ENCODE results near the gene RUNX2.
A peak's percentile ranks its signal among the peaks of the same experiment; 100 is the strongest.

Gene RUNX2

GRCh38 chr6:45518013-45518720 is 190.0 kb downstream of the RUNX2 start:
- no peak for DNase-seq (ENCODE audit: low spot score)

- DNase-seq (ENCODE audit: low spot score), result no peak
Observed at GRCh38 chr6:45521226-45521625, 193.1 kb downstream of the RUNX2 start.

DNA sequence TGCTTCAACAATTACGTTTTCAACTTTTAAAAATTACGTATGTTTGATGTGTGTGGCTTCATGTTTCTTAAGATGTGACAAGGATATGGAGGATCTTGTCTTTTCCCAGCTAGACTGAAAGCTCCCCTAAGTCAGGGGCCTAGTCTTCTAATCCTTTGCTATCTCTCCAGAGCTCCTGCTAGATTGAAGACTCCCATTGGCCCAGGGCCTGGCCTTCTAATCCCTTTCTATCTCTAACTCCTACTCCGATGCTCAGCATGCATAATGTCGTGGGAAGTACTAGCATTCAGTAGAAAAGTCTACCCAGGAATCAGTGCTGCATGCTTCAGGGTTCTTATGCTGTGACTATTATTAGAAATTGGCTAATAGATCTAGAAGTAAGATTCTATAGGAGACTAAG is 194.4 kb downstream of the RUNX2 start:
- DNase-seq (ENCODE audit: low spot score), result no peak

DNA sequence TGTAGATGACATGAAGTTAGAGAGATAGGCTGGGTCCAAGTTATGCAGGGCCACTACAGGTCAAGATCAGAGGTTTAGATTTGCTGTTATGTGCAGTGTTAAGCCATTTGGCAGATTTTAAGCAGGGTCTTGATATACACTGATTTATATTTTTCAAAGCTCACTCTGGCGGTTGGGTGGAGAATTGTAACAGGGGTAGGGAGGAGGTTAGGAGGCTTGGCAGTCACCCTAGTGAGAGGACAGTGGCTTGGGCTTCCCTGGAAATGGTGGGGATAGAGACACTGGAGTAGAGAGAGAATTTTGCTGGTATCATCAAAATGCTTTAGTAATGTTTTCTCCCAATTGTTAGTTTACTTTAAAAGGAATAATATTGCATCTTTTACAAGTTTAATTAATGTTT is 199.1 kb downstream of the RUNX2 start:
- no peak for DNase-seq (ENCODE audit: low spot score)

- DNase-seq (ENCODE audit: low spot score), result no peak
Observed at GRCh38 chr6:45531999-45532595, 204.0 kb downstream of the RUNX2 start.

DNA sequence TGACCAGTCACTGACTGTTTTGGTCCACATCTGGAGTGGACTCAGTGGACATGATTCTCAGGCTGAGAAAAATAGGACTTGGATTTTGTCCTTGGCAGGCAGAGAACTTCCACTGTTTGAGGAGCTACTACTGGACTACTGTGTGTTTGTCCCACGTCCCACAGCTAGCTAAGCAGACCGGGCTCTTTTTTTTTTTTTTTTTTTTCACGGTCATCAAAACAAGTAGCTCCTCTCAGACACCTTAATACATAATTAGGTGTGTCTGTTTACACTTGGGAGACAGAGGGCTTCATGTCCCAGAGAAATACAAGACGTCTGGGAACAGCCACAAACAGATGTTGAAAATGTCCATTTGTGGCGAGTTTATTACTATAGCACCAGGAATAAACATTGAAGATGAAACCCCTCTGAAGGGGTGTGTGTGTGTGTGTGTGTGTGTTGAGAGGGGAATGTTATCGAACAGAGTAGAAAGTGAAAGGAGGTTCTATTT is 204.6 kb downstream of the RUNX2 start:
- DNase-seq (ENCODE audit: low spot score), result no peak

GRCh38 chr6:45533386-45533785 is 205.3 kb downstream of the RUNX2 start:
- no peak for DNase-seq (ENCODE audit: low spot score)

GRCh38 chr6:45535933-45536332 is 207.8 kb downstream of the RUNX2 start:
- DNase-seq (ENCODE audit: low spot score), result no peak

DNA sequence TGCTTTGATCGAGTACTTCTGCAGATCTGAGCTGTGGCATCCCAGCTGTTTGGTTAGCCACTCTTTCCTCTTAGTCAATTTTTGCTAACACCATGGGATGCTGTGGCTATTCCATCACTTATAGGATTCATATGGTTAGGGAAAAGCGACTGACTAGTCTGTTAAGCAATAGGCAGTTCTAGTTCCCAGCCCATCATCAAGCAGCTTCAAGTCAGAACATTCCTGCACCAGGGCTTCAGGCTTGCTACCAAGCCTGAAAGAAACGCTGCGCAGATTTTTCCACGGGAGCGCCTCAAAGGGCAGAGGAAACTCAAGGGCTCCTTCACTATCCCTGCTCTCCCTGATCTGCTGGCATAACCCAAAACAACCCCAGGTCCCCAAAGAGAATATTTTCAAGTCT is 209.4 kb downstream of the RUNX2 start:
- no peak for DNase-seq (ENCODE audit: low spot score)

GRCh38 chr6:45538641-45539547 is 210.8 kb downstream of the RUNX2 start:
- DNase-seq (ENCODE audit: low spot score), result no peak

DNA sequence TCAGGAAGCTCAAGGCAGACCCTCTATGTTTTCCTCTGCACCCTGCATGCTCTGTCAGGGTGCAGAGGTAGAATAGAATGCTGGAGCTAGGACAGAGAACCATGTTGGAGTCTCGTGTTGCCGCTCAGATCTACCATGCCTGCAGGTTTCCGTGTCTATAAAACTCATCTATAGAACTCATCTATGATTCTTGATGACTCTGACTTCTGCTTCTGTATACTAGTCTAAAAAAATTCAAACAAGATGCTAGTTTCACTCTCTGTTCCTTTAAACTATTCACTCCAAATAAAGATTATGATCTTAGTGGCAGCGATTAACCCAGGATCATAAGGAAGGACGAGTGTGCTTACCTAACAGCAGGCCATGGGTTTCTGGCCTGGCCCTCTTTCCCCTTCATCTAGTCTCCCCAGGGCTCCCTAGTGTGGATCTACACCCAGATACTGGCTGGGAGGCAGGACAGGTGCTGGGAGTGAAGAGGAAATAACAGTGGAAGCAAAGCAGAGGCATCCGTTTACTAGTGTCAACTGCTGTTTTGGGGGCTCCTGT is 212.3 kb downstream of the RUNX2 start:
- no peak for DNase-seq (ENCODE audit: low spot score)

GRCh38 chr6:45541934-45542333 is 213.8 kb downstream of the RUNX2 start:
- DNase-seq (ENCODE audit: low spot score), result no peak

DNA sequence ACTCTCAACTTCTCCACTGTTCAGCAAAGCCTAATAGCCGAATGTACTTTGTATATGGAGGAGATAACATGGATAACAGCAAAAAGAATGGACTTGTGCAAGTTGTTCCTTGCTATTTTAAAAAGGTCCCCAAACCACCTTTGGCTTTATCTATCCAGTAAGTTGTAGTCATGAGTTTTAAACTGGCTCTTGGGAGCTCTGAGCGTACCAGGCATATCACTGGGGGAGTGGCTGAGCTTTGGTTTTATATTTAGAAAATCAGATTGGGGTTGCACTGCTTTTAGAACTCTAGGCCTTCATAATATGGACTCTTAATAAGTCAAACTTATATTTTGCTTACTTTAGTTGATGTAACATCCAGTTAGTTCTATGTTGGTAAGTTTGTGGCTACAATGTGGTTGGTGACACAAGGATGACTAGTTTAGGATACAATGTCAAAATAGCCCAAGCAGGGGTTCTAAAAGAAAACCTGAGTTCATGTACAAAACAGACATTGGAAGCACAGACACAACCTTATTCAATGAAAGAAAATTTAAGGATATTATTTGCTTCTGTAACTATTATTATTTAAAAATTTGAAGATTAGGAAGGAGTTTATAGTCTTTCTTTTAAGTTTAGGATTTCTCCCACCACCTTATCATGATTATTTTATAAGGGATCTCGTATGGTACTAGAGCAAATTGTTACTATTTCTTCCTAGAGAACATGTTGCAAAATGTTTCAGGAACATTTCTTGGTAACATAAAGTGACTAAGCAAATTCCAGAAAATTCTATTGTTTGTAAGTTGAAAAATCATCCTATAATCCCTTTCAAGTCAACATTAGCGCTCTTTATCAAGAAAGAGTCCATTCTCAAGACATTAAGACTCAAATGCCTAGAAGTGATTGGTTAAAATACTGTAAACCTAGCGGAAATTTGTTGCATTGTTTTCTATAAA is 215.4 kb downstream of the RUNX2 start:
- peak; percentile 11 for DNase-seq (ENCODE audit: low spot score)

- no peak for DNase-seq (ENCODE audit: low spot score)
Observed at GRCh38 chr6:45545416-45545815, 217.3 kb downstream of the RUNX2 start.

GRCh38 chr6:45548657-45549515 is 220.8 kb downstream of the RUNX2 start:
- DNase-seq (ENCODE audit: low spot score), result no peak

- DNase-seq (ENCODE audit: low spot score), result no peak
Observed at GRCh38 chr6:45552536-45552935, 224.4 kb downstream of the RUNX2 start.

DNA sequence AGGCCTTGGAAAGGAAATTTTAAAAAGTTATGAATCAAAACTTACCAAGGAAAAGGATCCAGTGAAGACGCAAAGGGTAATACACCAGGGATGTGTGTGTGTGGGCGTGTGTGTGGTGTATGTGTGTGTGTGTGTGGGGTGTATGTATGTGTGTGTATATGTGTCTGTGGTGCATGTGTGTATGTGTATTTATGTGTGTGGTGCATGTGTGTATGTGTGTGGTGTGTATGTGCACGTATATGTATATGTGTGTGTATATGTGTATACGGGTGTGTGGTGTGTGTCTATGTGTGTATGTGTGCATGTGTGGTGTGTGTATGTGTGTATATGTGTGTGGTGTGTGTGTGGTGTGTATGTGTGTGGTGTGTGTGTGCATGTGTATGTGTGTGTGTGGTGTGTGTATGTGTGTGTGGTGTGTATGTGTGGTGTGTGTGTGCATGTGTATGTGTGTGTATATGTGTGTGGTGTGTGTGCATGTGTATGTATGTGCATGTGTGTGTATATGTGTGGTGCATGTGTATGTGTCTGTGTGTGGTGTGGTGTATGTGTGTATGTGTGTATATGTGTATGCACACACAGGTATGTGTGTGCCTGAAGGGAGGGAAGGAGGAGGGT is 225.7 kb downstream of the RUNX2 start:
- DNase-seq (ENCODE audit: low spot score), result no peak

DNA sequence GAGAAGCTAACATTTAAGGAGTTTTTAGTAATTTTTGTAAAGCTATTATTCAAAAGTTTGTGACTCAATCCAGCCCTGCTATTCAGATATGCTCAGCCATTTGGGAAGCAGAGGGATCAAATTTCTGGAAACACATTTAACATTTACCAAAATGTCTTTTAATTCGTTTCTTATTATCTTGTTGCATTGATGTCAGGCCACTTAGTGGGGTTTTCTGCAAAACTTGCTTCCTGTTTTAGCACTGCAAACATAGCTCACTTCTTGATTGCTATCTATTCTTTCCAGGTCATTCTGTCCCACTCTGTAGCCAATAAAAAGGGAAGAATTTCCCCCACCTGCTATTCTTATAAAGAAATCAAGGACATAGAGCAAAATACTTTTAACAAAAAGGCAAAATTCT is 226.5 kb downstream of the RUNX2 start:
- DNase-seq (ENCODE audit: low spot score), result no peak

DNA sequence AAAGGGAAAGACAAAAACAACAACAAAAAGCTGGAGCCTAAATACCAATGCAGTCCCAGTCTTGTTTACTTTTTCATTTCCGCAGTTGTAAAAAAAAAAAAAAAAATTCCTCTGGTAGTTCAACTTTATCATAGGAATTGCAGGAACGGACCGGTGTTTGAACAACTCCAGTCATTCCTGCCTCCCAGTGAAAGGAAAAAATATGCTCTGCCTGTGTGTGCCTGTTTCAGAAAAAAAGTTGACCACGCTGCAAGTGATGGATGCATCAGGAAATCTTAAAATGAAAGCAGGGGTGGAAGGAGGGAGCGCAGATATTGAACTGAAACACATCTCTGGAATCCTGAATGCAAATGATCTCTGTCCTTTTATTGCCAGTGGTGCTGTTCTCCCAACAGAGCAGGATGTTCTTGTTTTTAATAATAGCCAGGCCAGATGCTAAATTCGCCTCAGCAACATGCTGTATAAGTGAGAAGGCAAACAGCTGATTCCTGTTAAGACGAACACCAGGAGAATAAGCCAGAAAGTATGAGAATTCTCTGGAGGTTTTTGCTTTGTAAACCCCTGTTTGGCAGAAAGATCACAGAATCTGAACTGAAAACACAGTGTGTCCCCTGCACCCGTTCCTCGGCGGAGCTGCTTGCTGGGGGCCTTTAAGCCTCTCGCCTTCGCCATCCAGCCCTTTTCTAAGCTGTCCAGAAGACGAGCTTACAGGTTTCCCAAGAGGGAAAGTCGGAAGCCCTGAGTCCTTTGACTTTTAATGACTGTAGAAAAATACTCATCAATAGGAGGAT is 228.0 kb downstream of the RUNX2 start:
- DNase-seq (ENCODE audit: low spot score), result no peak
